Kidney glomerular epithelial cell (primary cell): Measurements from ENCODE around the gene GPR148.
"Not testable (repeated sequence)": the region's sequence is repeated elsewhere in the genome, so short reads cannot be mapped to it uniquely, and the experiment has no call there.

ENCODE experiments used
- DNase-seq: peaks from one replicate; lab custom pipeline; 2025; lab: John Stamatoyannopoulos, UW

The GPR148 gene, protein sequence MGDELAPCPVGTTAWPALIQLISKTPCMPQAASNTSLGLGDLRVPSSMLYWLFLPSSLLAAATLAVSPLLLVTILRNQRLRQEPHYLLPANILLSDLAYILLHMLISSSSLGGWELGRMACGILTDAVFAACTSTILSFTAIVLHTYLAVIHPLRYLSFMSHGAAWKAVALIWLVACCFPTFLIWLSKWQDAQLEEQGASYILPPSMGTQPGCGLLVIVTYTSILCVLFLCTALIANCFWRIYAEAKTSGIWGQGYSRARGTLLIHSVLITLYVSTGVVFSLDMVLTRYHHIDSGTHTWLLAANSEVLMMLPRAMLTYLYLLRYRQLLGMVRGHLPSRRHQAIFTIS

DNA sequence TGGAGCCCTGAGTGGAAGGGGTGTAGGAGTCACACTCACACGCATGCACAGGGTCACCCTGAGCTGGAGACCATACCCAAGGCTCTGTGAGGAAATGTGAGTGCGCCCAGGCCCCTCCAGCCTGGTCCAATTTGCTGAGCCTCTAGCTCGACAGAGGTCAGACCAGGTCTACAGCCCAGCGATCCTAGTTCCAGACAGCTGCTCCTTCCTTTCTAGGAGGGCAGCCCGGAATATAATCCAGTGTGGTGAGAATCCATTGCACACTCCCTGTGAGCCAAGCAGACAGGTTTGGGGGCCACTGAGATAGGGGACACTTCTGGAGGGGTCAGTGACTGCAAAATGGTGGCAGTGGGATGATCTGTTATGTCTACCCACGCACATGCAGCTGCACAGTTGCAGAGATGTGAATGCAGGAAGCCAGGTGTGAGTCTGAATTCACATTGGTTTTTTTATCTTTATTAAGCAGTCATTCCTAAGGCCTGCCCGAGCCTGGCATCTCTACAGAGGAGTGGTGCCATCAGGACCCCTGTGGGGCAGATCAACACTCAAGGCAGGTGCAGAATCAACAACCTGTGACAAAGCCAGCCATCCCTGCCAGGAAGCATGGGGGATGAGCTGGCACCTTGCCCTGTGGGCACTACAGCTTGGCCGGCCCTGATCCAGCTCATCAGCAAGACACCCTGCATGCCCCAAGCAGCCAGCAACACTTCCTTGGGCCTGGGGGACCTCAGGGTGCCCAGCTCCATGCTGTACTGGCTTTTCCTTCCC lies at the start of gene GPR148:
Gene GPR148 (plus strand): TSS at position 522 of the 768 bp plus-strand sequence. CDS start 82 bp downstream, at position 604.
- DNase-seq, result no peak

DNA sequence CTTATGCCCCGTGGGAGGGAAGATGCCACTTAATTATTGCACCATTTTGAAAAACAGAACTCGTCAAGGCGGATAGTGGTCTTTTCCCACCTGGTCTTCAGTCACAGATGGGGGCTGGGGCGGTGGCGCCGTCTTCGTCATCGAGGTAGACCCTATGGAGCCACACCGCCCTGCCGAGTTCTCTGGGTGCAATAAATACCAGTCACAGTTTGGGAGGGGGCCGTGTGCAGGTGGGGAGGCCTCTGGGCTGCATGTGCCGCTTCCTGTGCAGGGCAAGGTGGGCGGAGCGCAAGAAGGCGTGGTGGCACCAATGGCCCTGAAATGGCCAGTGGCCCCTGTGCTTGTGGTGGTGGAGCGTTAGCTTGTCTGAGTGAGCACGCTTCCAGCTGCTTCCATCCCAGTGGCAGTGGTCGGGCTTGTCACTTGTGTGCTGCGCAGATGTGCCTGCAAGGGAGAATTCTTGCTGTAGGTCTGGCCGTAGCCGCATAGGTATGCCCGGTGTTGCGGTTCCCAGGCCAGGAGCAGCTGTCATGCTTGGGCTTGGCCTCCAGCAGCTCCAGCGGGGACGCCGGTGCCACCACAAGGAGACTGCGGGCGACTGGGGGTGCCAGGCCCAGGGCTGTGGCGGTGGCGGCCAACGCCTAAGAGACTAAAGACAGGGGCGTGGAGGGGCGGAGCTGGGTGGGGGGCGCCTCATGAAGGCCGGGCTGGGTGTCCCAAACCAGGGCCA lies 36.7 kb upstream of the GPR148 start:
- DNase-seq, result not testable (repeated sequence)

DNA sequence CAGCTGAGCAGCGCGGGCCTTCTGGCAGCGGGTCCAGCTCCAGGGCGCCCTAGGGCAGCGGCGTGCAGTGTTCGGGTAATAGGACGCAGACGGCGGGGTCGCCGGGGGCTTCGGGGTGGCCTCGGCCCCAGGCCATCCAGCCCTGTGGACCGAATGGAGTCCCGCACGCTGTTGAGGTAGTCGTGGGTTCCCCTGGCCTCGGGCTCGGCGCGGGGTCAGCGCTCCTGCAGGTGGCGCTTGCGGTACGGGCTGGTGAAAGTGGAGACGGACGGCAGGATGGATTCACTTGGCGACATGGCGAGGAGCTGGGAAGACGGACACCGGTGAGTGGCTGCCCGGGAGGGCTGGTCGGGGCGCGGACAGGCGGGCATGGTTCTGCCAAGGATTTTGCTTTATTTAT lies 35.4 kb upstream of the GPR148 start:
- DNase-seq, result not testable (repeated sequence)

DNA sequence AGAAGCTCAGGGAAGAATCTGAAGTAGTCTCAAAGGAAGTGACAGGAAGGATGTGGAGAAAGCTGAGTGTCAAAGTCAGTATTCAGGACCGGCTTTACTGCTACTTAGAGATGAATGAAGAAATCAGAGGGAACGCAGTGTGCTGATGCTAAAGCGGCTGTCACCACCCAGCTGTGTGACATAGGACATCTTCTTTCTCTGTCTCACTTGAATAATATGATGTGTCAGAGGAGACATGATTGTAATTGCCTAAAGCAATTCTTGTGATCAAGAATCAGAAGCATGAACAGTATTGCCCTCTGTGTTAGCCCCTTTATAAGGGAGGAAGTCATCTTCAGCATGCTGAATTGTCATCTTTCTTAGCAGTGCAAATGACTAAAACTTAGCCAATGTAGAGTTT lies 25.6 kb upstream of the GPR148 start:
- DNase-seq, result not testable (repeated sequence)

DNA sequence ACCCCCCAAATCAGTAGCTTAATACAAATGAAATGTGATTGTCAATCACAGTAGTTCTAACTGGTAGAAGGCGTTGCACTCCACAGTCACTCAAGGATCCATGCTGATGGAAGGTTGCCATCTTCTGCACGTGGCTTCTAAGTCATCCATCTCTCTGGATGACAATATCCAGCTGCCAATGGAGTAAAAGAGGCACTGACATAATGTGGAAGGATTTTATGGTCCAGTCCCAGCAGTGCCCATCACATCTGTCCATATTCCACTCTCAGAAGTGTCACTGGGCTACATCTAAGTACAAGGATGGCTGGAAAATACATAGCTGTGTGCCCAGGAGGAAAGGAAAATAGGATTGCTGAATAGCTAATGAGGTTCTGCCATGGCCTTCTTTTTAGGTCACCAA lies 14.1 kb upstream of the GPR148 start:
- not testable (repeated sequence) for DNase-seq

DNA sequence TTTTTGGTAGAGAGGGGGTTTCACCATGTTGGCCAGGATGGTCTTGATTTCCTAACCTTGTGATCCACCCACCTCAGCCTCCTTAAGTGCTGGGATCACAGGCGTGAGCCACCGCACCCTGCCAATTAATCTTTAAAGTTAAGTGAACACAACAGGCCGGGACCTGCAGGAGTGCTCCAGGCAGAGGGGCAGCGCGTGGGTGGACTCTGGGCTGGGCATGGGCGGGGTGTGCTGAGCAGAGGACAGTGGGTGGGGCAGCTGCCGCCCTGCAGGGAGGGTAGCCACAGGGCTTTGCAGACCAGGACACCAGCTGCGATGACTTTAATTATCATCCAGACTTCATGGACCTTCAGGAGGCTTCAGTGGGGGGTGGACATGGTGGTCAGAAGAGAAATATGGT lies 8.8 kb upstream of the GPR148 start:
- no peak for DNase-seq

DNA sequence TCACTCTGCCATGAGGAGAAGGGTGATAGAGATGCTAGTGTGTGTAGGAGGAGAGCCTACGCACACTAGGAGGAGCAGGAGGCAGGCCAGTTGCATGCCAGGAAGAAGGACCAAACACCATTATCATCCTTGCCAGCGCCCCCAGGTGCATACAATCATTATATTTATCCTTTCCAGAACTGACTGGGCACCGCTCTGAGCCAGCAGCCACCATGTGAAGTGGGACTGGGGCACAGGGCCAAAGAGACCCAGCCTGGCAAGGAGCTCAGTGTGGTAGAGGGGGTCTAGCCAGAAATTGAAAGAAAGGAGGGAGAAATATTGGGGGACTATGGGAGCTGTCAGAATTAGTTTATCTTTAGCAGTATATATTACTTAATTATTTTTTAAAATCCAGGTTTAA lies 8.3 kb upstream of the GPR148 start:
- DNase-seq, result no peak

DNA sequence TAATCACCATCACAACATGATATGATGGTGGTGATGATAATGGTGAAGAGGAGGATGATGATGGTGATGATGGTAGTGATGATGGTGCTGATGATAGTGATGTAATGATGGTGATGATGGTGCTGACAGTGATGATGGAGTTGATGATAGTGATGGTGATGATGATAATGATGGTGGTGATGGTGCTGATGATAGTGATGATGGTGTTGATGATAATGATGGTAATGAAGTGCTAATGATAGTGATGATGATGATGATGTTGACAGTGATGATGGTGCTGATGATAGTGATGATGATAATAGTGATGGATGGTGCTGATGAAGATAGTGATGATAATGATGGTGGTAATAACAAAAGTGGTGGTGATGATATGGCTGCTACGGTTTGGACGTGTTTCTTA lies 4.4 kb upstream of the GPR148 start:
- DNase-seq, result no peak

DNA sequence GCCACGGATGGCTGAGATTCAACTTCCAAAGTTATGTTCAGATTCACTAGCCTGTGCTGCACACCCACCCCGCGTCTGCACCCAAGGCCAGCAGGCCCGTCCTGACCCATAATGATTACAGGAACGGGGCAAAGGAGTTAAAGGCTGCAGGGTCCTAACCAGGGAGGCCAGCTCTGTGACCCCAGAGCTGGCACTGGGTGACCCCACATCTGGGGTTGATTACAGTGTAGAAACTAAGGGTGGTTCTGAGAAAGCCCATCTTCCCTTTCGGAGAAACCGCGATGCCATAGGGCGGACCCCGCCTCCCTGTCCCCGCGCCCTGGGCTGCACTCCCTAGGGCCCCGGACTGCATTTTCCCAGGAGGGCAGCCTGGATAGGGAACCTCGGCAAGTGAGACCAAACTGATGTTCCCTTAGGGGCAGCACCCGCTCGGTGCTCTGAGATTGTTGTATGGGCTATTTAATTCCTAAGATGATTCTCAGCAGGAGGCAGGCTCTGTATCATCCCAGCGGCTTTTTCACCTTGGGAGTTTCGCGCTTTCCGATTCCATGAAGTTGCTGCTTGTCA lies 2.2 kb upstream of the GPR148 start:
- no peak for DNase-seq

DNA sequence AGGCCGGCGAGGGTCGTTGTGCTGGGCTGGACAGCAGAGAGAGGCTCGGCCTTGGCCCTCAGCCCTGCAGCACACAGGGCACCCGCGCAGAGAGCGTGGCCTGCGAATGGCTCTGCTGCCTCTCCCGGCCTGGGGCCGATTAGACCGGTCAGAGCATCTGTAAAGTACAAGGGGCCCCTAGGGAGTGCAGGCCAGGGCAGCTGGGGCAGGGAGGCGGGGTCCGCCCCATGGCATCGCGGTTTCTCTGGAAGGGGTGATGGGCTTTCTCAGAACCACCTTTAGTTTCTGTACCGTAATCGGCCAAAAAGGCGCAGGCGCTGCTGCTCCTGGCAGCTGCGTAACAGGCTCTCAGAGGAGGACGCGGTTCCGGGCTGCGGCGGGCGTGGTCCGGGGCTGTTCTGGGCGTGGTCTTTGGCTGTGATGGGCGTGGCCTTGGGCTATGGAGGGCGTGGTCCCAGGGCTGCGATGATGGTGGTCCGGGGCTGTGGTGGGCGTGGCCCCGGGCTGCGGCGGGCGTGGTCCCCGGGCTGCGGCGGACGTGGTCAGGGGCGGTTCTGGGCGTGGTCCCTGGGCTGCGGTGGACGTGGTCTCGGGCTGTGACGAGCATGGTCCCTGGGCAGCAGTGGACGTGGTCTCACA lies 1.5 kb upstream of the GPR148 start:
- DNase-seq, result peak; percentile 42

DNA sequence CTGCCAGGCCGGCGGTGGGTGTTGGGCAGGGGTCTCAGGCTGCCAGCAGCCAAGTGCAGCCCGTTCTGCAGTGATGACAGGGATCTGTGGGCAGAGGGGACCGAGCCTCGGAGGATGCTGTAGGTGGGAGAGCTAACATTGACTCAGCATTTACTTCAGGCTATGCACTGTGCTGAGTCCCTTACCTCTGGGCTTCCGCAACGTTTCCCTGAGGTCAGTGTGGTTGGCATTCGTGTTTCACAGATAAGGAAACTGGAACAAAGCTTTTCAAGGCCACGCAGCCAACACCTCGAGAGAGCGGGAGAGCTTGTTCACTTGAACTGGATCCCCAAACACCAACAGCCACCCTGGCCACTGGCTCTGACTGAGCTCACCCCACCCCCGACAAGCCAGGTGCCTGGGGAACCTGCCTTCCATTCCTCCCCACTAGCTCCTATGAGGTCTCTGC lies 839 bp upstream of the GPR148 start:
- no peak for DNase-seq

DNA sequence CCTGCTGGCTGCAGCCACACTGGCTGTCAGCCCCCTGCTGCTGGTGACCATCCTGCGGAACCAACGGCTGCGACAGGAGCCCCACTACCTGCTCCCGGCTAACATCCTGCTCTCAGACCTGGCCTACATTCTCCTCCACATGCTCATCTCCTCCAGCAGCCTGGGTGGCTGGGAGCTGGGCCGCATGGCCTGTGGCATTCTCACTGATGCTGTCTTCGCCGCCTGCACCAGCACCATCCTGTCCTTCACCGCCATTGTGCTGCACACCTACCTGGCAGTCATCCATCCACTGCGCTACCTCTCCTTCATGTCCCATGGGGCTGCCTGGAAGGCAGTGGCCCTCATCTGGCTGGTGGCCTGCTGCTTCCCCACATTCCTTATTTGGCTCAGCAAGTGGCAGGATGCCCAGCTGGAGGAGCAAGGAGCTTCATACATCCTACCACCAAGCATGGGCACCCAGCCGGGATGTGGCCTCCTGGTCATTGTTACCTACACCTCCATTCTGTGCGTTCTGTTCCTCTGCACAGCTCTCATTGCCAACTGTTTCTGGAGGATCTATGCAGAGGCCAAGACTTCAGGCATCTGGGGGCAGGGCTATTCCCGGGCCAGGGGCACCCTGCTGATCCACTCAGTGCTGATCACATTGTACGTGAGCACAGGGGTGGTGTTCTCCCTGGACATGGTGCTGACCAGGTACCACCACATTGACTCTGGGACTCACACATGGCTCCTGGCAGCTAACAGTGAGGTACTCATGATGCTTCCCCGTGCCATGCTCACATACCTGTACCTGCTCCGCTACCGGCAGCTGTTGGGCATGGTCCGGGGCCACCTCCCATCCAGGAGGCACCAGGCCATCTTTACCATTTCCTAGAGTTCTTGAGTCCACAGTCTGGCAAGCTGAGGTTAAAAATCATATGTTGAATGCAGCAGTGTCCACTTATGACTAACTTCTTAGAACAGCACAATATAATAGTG lies 741 bp downstream of the GPR148 start:
- no peak for DNase-seq

DNA sequence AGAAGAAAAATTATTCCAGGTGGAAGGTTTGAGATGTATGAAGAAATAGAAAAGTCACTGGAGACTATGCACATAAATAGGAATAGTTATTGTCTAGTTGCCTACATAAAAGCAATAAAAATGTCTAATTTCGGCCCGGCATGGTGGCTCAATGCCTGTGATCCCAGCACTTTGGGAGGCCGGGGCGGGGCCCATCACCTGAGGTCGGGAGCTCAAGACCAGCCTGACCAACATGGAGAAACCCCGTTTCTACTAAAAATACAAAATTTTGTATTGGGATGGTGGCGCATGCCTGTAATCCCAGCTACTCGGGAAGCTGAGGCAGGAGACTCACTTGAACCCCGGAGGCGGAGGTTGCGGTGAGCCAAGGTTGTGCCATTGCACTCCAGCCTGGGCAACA lies 3.4 kb downstream of the GPR148 start:
- not testable (repeated sequence) for DNase-seq

DNA sequence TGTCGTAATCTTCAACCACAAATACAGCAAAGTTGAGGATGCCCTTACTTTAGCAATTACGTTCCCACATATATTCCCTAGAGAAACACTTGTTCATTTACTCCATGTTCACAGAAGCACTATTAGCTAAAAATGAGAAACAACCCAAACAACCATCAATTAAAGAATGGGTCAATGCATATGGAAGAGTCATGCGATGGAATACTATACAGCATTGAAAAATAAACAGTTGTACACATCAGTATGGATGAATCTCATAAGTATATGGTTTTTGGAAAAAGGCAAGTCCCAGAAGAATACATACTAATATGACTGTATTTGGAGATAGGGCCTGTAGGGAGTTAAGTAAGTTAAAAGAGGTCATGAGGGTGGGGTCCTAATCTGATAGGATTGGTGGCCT lies 6.3 kb downstream of the GPR148 start:
- no peak for DNase-seq

DNA sequence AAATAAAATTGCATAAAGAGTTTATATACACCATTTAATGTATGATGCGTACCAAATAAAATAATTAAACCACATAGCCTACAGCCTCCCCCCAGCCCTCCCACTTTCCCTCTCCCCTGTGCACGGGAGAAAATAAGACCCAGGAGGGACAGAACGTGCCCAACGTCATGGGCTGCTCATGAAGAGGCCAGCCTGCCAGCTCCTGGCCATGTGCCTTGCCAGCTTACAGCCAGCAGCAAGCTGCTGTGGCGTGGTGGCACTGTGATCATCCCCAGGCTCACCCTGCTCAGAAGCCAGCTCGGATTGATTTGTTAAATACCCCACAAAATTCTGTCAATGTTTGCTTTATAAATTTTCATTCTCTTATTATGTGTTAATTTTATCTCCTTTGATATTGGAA lies 7.6 kb downstream of the GPR148 start:
- no peak for DNase-seq

DNA sequence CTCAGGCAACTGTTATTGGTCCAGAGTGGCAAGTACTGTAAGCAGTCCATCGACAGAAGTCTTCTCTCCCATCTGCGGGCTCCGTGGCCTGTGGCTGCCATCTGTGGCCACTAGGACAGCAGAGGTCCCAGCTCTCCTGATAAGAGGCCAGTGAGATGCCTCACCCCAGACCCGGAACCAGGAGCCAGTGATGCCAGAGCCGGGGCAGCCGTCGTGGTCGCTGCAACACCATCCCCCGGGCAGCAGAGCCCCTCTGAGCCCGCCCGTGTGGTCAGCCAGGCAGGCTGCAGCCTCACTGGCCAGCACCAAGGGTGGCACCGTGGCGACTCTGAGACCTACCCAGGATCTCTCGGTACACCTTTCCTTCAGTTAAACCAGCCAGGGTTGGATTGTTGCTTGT lies 8.7 kb downstream of the GPR148 start:
- DNase-seq, result no peak

DNA sequence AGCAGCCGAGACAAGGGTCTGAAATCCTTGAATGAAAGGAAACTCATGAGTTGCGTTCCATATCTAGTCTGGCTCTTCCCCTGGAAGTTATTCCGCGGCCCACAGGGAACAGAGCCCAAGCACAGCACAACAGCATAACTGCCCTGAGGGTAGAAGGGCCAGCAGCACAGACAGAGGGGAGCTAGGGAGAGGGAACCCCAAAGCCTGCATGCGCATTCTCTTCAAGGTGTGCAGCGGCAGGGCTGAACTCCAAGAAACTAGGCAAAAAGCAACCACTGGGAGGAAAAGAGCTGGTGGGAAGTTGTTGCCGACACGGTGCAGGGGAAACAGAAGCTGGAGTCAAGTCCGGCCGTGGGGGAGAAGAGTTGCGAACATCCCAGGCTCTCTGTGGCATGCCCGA lies 11.8 kb downstream of the GPR148 start:
- DNase-seq, result no peak

DNA sequence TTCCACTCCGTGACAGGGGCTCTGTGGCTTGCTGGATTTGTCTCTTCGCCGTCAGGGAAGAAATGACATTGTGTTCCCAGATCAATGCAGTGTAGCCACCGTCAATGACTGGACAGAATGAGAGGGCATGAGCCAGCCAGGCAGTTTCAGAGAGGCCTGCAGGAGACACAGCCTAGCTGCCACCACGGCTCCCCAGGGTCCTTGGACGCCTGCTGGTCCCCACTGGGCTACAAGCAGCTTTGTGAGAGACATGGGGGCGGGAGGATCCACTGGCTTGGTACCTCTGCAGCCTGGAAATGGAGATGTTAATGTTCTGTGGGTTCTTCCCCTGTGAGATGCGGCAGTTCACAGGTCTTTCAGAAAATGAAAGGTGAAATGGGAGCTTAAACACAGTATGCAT lies 14.4 kb downstream of the GPR148 start:
- DNase-seq, result no peak

DNA sequence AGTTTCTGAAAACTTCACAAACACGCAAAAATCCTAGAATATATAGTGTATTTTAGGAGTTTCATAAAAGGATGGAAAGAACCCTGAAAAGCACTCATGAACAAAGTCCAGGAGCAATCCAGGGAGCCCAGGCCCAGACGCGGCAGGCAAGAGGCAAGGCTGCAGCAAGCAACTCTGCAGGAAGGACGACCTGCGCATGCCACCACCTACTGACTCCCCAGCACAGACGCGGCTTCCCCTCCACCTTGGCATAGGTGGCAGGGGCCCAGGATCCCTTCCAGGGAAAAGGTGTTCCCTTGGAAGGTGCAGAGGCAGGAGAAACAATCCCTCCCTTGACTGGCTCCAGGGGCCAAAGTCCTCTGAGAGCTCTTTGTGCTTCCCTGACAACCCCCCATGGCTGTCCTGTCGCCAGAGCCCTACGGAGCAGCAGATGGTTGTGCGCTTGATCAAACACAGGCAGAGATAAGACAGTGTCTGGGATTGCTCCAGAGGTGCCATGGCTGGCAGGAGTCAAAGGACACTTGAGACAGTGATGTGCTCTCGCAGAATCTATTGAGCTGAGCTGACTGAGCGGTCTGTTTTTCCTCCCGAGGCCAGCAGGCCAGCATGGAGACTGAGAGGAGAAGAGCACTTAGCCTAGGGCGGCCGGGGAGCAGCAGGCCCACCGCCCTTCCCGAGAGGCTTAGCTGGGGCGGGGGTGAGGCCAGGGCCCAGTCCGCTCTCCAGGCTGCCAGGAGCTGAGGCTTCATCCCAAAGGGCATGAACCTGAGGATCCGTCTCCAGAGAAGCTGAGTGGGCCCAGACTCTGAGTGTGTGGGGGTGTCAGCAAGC lies 15.6 kb downstream of the GPR148 start:
- DNase-seq, result no peak

DNA sequence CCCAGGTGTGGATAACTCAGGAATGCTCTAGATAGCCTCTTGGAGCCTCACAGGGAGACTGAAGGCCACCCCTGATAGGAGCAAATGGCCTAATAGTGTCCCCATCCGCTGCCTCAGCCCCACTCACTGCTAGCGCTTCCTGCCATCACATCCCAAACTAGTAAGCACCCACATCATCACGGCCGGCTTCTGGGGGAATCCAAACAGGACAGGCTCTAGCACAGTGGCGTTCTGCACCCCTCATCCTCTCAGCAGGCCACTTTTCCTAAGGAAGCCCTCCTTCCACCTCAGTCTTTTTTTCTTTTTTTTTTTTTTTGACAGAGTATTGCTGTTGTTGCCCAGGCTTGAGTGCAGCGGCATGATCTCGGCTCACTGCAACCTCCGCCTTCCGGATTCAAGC lies 20.2 kb downstream of the GPR148 start:
- DNase-seq, result no peak
